Measurements from ENCODE around the gene ESRRG.
A peak's percentile ranks its signal among the peaks of the same experiment; 100 is the strongest.
"Not testable (repeated sequence)": the region's sequence is repeated elsewhere in the genome, so short reads cannot be mapped to it uniquely, and the experiment has no call there.

The ESRRG gene

GRCh38 chr1:216531263-216532239, 191.7 kb downstream of the ESRRG start:
- Histone ChIP-seq H3K27ac (peak overlapping the region in 4 of 21 experiments; percentile 26 to 57 (median 33)), H3K4me3 (peak overlapping the region; percentile 1 to 40 (median 17))

- not testable (repeated sequence) for H3K4me3 ChIP-seq, H3K27ac ChIP-seq
Measured at GRCh38 chr1:216529851-216530250, 193.4 kb downstream of the ESRRG start.

- Histone ChIP-seq H3K4me3 (no peak overlapping the region), H3K27ac (no peak overlapping the region)
Measured at GRCh38 chr1:216528816-216529215, 194.4 kb downstream of the ESRRG start.

GRCh38 chr1:216523449-216524190, 199.6 kb downstream of the ESRRG start:
- no peak overlapping the region for H3K27ac ChIP-seq
- H3K4me3 ChIP-seq = no peak overlapping the region

- Histone ChIP-seq H3K27ac (no peak overlapping the region), H3K4me3 (no peak overlapping the region)
Measured at GRCh38 chr1:216523043-216523442, 200.2 kb downstream of the ESRRG start.

GRCh38 chr1:216521477-216521876, 201.8 kb downstream of the ESRRG start:
- Histone ChIP-seq H3K27ac (no peak overlapping the region), H3K4me3 (no peak overlapping the region)

GRCh38 chr1:216518844-216519627, 204.2 kb downstream of the ESRRG start:
- Histone ChIP-seq H3K27ac (no peak overlapping the region), H3K4me3 (no peak overlapping the region)

GRCh38 chr1:216502528-216503162, 220.6 kb downstream of the ESRRG start:
- no peak overlapping the region for H3K27ac ChIP-seq
- H3K4me3 ChIP-seq = no peak overlapping the region

GRCh38 chr1:216500273-216500967, 222.8 kb downstream of the ESRRG start:
- Histone ChIP-seq H3K27ac (no peak overlapping the region), H3K4me3 (no peak overlapping the region)

GRCh38 chr1:216499581-216500272, 223.5 kb downstream of the ESRRG start:
- H3K27ac ChIP-seq = no peak overlapping the region
- no peak overlapping the region for H3K4me3 ChIP-seq

GRCh38 chr1:216498277-216498676, 225.0 kb downstream of the ESRRG start:
- Histone ChIP-seq H3K4me3 (no peak overlapping the region), H3K27ac (no peak overlapping the region)

- Histone ChIP-seq H3K4me3 (no peak overlapping the region), H3K27ac (no peak overlapping the region)
Measured at GRCh38 chr1:216485042-216485441, 238.2 kb downstream of the ESRRG start.

- Histone ChIP-seq H3K4me3 (no peak overlapping the region), H3K27ac (no peak overlapping the region)
Measured at GRCh38 chr1:216483672-216484401, 239.4 kb downstream of the ESRRG start.

GRCh38 chr1:216482620-216483019, 240.6 kb downstream of the ESRRG start:
- Histone ChIP-seq H3K4me3 (no peak overlapping the region), H3K27ac (no peak overlapping the region)

GRCh38 chr1:216478238-216478637, 245.0 kb downstream of the ESRRG start:
- H3K4me3 ChIP-seq = no peak overlapping the region
- H3K27ac ChIP-seq = no peak overlapping the region

- H3K4me3 ChIP-seq = no peak overlapping the region
- H3K27ac ChIP-seq = no peak overlapping the region
Measured at GRCh38 chr1:216476341-216476740, 246.9 kb downstream of the ESRRG start.

- Histone ChIP-seq H3K4me3 (no peak overlapping the region), H3K27ac (no peak overlapping the region)
Measured at GRCh38 chr1:216475659-216476276, 247.5 kb downstream of the ESRRG start.

All from skin epidermis (tissue), 12 donors.